GM21529 (cell line): Measurements from ENCODE around the gene ANGPTL1.

ENCODE experiments used
- ATAC-seq: cut with Tn5 transposase; IDR thresholded peaks from one replicate; pipeline ENCODE4 v1.9.1; 2021; ENCODE audit not compliant: unreplicated experiment

The ANGPTL1 gene

GRCh38 chr1:178870944-178871343, at the start of gene ANGPTL1:
Gene ANGPTL1 (minus strand): TSS chr1:178871077. CDS start chr1:178865776, 5,301 bp downstream.
- no peak for ATAC-seq

- ATAC-seq: no peak
Observed at GRCh38 chr1:178919581-178919980, 48.7 kb upstream of the ANGPTL1 start.

GRCh38 chr1:178918955-178919354, 48.1 kb upstream of the ANGPTL1 start:
- ATAC-seq: no peak

- ATAC-seq: no peak
Observed at GRCh38 chr1:178918308-178918707, 47.4 kb upstream of the ANGPTL1 start.

- ATAC-seq: no peak
Observed at GRCh38 chr1:178916448-178917174, 45.7 kb upstream of the ANGPTL1 start.

GRCh38 chr1:178912597-178912996, 41.7 kb upstream of the ANGPTL1 start:
- ATAC-seq: no peak

- ATAC-seq: no peak
Observed at GRCh38 chr1:178910023-178910422, 39.1 kb upstream of the ANGPTL1 start.

- ATAC-seq: no peak
Observed at GRCh38 chr1:178908358-178908757, 37.5 kb upstream of the ANGPTL1 start.

- ATAC-seq: no peak
Observed at GRCh38 chr1:178901482-178902125, 30.7 kb upstream of the ANGPTL1 start.

- ATAC-seq: no peak
Observed at GRCh38 chr1:178899402-178899801, 28.5 kb upstream of the ANGPTL1 start.

GRCh38 chr1:178898401-178898800, 27.5 kb upstream of the ANGPTL1 start:
- no peak for ATAC-seq

- ATAC-seq: no peak
Observed at GRCh38 chr1:178895928-178896327, 25.1 kb upstream of the ANGPTL1 start.

GRCh38 chr1:178886551-178886950, 15.7 kb upstream of the ANGPTL1 start:
- ATAC-seq: no peak

GRCh38 chr1:178885869-178886268, 15.0 kb upstream of the ANGPTL1 start:
- no peak for ATAC-seq

- no peak for ATAC-seq
Observed at GRCh38 chr1:178881950-178882349, 11.1 kb upstream of the ANGPTL1 start.

- ATAC-seq: no peak
Observed at GRCh38 chr1:178877896-178878295, 7.0 kb upstream of the ANGPTL1 start.

- no peak for ATAC-seq
Observed at GRCh38 chr1:178875936-178876335, 5.1 kb upstream of the ANGPTL1 start.

GRCh38 chr1:178874966-178875365, 4.1 kb upstream of the ANGPTL1 start:
- ATAC-seq: no peak

GRCh38 chr1:178871551-178872320, 859 bp upstream of the ANGPTL1 start:
- no peak for ATAC-seq

GRCh38 chr1:178870221-178870620, 656 bp downstream of the ANGPTL1 start:
- ATAC-seq: no peak

- no peak for ATAC-seq
Observed at GRCh38 chr1:178869119-178869697, 1.7 kb downstream of the ANGPTL1 start.
